KOPT-K1 (cell line): Measurements from ENCODE around the gene RANBP2.
"Not testable (repeated sequence)": the region's sequence is repeated elsewhere in the genome, so short reads cannot be mapped to it uniquely, and the experiment has no call there.

Experiments used
- H3K27ac ChIP-seq: fragments of 200-600 bp; sonication (generic); 2 replicates; pipeline ENCODE4 v1.5.1; 2016; ENCODE audit warnings: antibody characterized with exemption, mild to moderate bottlenecking, low read depth, low read length; ENCODE audit not compliant: poor library complexity, severe bottlenecking
- H3K36me3 ChIP-seq: fragments of 200-600 bp; sonication (generic); 2 replicates; pipeline ENCODE4 v1.5.1; 2017; ENCODE audit warnings: antibody characterized with exemption, mild to moderate bottlenecking, low read length, moderate library complexity; ENCODE audit not compliant: insufficient read depth
- H3K9me3 ChIP-seq: fragments of 200-600 bp; sonication (generic); 2 replicates; pipeline ENCODE4 v1.5.1; 2017; ENCODE audit warnings: antibody characterized with exemption, low read length, mild to moderate bottlenecking; ENCODE audit not compliant: insufficient read depth, poor library complexity, severe bottlenecking

RANBP2 gene

GRCh38 chr2:108719149-108720044 is at the start of gene RANBP2:
Gene RANBP2, plus strand, starts transcription at chr2:108719482. Its CDS starts 125 bp downstream, at chr2:108719607.
- Histone ChIP-seq H3K36me3 (no peaks in the 10 kb centered on the region), H3K9me3 (no peaks in the 10 kb centered on the region), H3K27ac (peak within 1 kb of the TSS; percentile 71)

GRCh38 chr2:108670282-108670681 is 49.0 kb upstream of the RANBP2 start:
- H3K9me3 ChIP-seq, H3K36me3 ChIP-seq, H3K27ac ChIP-seq: not testable (repeated sequence)

- peaks cover 11% of the 10 kb centered on the region for H3K36me3 ChIP-seq
- H3K27ac ChIP-seq, H3K9me3 ChIP-seq: not testable (repeated sequence)
These were observed 47.0 kb upstream of the RANBP2 start for GRCh38 chr2:108672200-108672805.

GRCh38 chr2:108676522-108676921 is 42.8 kb upstream of the RANBP2 start:
- H3K27ac ChIP-seq, H3K9me3 ChIP-seq: not testable (repeated sequence)
- peaks cover 11% of the 10 kb centered on the region for H3K36me3 ChIP-seq

DNA sequence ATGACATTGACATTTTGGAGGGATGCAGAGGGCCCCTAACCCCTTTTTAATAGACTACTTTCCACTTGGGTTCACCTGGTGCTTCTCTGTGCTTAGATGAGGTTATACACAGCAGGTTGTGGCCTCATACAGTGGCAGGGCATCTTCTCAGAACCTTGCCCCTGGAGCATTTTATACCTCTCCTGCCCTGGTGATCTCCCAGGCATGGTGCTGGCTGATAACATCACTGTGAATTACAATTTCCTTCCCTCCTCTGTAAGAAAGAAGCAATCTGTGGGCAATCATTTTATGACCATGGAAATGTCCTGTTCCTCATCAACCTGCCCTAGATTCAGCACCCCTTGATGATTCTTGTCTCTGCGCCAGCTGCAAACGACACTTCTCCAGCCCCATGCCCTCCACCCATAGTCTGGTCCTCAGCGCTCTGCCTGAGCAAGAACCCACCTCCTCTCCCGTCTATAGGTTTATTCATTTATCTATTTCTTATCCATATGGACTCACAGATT is 42.0 kb upstream of the RANBP2 start:
- not testable (repeated sequence) for H3K9me3 ChIP-seq, H3K27ac ChIP-seq
- peaks cover 11% of the 10 kb centered on the region for H3K36me3 ChIP-seq

DNA sequence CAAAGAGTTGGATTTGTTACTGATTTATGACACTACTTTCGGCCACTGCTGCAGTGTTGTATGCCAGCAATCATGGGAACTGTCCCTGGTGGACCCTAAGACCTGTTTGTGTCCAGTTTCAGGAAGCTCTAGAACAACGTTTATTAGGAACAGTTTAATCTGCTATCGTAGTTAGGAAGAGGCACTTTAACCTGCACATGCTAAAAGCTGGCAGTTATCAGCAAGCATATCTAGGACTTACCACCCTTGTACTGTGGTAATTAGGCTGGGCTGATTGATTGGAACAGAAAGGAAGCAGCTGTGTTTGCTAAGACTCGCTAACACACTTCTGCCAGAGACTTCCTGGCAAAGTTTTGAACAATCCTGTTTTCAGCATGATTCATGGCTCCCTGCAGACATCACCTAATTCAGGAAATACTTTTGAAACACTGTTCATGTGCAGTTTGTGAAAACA is 41.1 kb upstream of the RANBP2 start:
- peak overlapping the region; percentile 46 for H3K27ac ChIP-seq
- H3K36me3 ChIP-seq, H3K9me3 ChIP-seq: not testable (repeated sequence)

- H3K36me3 ChIP-seq, H3K27ac ChIP-seq, H3K9me3 ChIP-seq: not testable (repeated sequence)
These were observed 38.5 kb upstream of the RANBP2 start for GRCh38 chr2:108680805-108681204.

DNA sequence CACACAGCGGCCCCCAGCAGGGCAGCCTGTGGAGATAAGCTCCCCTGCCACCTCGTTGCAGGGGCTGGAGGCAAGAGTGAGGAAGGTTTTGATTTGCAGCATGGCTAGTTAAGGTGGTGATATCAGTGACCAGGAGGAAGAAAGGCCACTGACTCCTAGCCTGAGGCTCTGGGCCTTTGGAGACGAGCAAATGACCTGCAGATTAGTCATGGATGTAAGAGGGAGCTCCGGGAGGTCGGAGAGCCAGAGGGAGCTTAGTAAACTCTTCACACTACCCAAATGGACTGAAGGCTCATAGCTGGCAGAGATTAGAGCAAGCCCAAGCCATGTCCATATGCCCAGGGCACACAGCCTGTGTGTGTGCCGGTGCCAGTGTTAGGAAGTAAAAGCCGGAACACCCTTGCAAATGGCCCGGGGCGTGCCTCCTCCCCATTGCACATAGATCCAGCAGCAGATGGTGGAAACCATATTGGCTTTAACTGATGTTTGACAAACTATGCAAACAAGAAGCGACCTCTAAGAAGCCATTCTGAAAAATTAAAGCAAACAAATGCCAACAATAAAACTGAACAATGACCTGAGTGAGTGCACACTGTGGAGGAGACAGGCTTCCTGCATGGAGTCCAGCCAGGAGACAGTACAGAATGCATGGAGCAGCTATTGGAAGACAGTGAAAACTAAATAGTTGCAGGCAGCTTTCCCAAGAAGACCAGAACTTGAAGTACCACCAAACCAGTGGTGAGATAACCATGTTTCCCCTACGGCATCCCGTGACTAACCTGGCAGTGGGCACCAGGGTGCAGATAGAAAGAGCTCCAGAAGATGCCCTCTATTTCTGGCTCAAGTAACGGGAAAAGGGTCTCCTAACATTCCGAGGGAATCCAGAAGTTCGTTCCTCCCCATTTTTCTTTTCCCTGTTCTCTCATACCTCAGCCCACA is 30.2 kb upstream of the RANBP2 start:
- H3K27ac ChIP-seq, H3K36me3 ChIP-seq, H3K9me3 ChIP-seq: not testable (repeated sequence)

- H3K9me3 ChIP-seq: not testable (repeated sequence)
These were observed 29.3 kb upstream of the RANBP2 start for GRCh38 chr2:108690001-108690400.

DNA sequence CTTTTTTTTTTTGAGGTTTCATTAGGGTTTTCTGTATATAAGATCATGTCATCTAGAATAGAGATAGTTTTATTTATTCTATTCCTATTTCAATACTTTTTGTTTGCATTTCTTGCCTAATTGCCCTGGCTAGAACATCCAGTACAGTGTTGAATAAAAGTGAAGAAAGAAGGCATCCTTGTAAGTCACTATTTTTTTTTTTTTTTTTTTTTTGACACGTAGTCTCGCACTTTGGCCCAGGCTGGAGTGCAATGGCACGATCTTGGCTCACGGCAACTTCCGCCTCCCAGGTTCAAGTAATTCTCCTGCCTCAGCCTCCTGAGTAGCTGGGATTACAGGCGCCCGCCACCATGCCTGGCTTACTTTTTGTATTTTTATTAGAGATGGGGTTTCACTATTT is 27.8 kb upstream of the RANBP2 start:
- no peak overlapping the region for H3K27ac ChIP-seq
- no peaks in the 10 kb centered on the region for H3K36me3 ChIP-seq
- no peaks in the 10 kb centered on the region for H3K9me3 ChIP-seq

More at GRCh38 chr2:108690001-108690400, 29.3 kb upstream of the RANBP2 start:
- H3K27ac ChIP-seq, H3K36me3 ChIP-seq: not testable (repeated sequence)

GRCh38 chr2:108701208-108701607 is 18.1 kb upstream of the RANBP2 start:
- H3K9me3 ChIP-seq: no peaks in the 10 kb centered on the region
- no peaks in the 10 kb centered on the region for H3K36me3 ChIP-seq
- no peak overlapping the region for H3K27ac ChIP-seq

DNA sequence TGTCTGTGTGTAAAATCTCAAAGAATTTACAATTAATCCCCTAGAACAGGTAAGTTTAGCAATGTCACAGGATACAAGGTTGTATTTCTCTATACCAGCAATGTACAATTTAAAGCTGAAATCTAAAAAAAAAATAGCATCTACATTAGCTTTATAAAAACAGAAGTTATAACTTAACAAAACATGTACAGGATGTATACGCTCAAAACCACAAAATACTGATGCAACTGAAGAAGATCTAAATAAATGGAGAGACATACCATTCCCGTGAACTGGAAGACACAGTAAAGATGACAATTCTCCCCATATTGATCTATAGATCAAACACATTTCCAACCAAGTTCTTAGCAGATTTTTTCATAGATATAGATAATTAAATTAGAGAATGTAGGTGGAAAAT is 17.5 kb upstream of the RANBP2 start:
- H3K9me3 ChIP-seq: no peaks in the 10 kb centered on the region
- H3K27ac ChIP-seq: no peak overlapping the region
- no peaks in the 10 kb centered on the region for H3K36me3 ChIP-seq

DNA sequence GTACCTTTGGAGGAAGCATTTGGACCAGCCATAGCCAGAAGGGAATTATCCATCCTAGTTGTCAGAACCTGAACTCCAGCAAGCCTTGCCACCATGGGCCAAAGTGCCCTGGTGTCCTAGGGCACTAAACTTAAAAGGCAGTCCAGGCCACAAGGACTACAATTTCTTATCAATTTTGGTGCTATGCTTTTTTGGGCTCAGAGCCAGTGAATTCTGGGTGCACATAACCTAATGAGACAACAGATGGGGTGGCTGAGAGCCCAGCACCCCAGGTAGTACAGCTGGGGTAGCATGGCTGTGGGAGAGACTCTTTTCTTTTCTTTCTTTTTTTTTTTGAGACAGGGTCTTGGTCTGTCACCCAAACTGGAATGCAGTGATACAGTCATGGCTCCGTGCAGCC is 14.4 kb upstream of the RANBP2 start:
- H3K36me3 ChIP-seq: no peaks in the 10 kb centered on the region
- H3K9me3 ChIP-seq: peaks cover 6% of the 10 kb centered on the region
- no peak overlapping the region for H3K27ac ChIP-seq

DNA sequence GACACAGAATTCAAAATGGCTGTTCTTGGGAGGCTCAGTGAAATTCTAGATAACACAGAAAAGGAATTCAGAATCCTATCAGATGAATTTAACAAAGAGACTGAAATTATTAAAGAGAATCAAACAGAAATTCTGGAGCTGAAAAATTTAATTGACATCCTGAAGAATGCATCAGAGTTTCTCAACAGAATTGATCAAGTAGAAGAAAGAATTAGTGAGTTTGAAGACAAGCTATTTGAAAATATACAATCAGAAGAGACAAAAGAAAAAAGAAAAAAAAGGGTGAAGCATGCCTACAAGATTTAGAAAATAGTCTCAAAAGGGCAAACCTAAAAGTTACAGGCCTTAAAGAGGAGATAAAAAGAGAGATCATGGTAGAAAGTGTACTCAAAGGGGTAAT is 12.0 kb upstream of the RANBP2 start:
- Histone ChIP-seq H3K27ac (no peak overlapping the region), H3K9me3 (peaks cover 6% of the 10 kb centered on the region), H3K36me3 (no peaks in the 10 kb centered on the region)

- H3K27ac ChIP-seq, H3K36me3 ChIP-seq, H3K9me3 ChIP-seq: not testable (repeated sequence)
These were observed 2.3 kb upstream of the RANBP2 start for GRCh38 chr2:108716971-108717370.
